NCI-H2196 (cell line): ENCODE measurements around the gene SLC28A1.
"Not testable (repeated sequence)": the region's sequence is repeated elsewhere in the genome, so short reads cannot be mapped to it uniquely, and the experiment has no call there.

Experiments used
- DNase-seq: peaks from one replicate; lab custom pipeline; 2025; ENCODE audit not compliant: unreplicated experiment; lab: John Stamatoyannopoulos, UW

The SLC28A1 gene

GRCh38 chr15:84909029-84909428 lies 24.6 kb downstream of the SLC28A1 start:
- DNase-seq = no peak

DNA sequence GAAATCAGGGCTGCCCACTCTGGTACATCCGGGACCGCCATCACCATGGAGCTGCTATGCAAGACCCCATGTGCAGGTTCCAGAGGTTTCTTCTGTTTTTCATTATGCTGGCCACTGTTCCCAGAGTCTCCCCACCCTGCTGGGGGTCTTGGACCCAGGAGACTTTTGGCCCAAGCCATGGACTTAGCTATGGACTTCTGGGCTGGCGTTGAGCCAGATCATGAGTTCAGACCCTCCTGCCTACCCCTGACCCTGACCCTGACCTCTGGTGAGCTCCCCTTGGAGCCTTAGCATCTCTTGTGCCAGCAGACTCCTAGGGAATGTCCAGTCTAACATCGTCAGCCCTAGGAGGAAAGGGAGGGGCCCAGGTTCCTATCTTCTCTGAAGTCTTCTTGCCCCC lies 25.3 kb downstream of the SLC28A1 start:
- no peak for DNase-seq

DNA sequence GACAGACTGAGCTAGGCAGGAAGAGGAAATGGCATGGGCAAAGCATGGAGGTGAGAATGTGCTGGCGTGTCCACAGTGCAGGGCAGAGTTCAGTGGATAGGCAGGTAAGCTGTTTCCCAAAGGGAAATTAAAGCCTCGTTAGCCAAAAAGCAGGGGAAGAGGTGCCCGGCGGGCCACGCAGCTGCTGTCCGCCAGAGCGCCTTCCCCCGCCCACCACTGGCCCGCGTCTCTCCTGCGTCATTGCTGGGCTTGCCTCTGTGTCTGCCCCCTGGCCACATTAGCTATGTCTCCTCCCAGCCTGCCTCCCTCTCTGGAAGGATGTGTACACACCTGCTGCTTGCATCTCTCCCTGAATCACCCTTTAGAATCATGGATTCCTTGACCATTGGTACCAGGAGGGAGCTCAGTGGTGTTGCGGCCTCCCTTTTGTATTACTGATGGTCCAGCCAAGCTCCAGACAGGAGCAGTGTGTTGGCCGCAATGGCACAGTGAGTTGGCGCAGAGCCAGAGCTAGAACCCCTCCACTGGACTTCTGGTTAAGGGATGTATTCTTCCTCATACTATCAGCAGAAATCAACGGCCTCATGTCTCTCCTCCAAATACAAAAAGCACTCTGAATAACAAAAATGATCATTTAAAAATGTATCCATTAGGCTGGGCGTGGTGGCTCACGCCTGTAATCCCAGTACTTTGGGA lies 26.6 kb downstream of the SLC28A1 start:
- DNase-seq = peak; percentile 62

DNA sequence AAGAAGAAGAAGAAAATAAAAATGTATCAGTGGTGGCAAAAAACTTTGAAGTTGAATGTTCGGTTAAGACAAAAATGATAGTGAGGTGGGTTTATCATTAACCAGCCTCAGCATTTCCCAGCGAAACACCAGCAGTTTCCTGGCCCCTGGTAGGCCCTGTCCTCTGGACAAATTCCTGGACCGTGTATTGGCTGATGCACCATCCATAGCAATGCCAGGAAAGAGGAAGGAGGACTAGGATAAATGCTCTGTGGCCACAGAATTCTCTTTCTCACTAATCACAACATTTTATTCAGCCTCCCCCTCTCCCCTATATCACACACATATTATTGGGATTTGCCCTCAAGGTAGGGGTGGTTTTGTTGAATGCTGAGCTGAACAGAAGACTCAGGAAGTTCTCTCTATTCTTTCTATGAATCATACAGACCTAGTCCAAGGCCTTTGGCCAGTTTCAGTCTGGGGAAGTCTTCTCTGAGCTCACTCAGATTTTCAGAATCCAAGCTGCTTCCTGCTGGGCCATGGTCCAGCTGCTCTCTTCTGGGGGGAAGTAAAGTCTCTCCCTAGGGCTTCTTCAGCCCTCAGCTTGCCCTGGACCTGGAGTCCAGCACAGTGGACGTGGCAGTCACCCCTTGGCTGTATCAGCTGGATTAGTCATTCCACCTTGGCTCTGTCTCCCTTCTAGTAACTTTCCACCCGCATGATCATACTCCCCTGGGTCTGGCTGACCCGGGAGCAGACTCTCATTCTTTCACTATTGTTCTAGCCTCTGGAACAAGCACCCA lies 27.6 kb downstream of the SLC28A1 start:
- no peak for DNase-seq

GRCh38 chr15:84913360-84913723 lies 28.9 kb downstream of the SLC28A1 start:
- DNase-seq = no peak

DNA sequence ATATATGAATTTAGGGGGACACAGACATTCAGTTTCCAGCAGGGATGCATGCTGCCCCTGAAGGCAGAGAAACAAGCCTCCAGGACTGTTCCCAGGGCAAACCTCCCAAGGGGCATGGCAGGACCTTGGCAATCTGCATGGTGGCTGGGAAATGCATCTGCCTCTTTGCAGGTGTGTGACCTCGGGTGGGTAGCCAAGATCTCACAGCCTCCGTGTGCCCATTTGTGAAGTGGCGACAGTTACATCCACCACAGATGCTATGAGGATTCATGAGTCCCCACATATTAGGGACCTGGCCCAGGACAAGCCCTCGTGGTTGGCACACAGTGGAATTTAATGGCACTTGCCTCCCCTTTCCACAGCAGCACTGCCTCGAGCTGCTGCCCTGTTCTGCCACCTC lies 29.9 kb downstream of the SLC28A1 start:
- DNase-seq = no peak

DNA sequence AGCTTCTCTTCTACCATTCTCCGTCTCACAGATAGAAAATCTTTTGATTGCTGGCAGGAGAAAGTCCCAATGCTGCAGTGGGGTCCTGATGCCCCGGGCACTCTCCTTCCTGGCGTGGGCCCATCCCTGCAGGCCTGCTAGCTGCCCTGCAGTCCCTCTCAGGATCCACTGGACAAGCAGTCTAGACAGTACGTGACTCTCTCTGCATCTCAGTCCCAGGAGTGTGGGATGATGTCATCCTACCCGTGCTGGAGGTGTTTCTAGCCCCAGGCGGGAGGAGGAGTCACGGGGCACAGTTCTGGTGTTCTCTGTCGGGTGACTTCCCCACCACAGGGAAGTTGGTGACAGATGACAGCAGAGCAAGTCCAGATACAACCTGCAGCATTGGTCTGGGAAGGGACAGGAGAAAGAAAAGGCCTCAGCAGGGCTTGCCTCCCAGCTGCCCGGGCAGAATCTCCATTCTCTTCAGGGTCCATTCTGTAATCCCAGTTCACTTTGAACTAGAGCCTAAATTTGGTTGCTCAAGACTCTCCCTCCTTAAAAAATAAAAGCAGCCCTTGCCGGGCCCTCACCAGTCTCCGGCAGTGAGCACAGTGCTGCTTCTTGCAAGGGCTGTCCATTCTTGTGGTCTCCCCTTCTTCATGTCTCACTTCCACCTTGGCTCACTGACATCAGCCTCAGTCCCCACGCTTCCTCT lies 30.6 kb downstream of the SLC28A1 start:
- DNase-seq = peak; percentile 48

GRCh38 chr15:84915606-84915958 lies 31.1 kb downstream of the SLC28A1 start:
- DNase-seq = no peak

GRCh38 chr15:84917452-84917851 lies 33.0 kb downstream of the SLC28A1 start:
- DNase-seq = no peak

GRCh38 chr15:84919106-84919667 lies 34.7 kb downstream of the SLC28A1 start:
- DNase-seq = no peak

- no peak for DNase-seq
Measured at GRCh38 chr15:84921121-84921520, 36.7 kb downstream of the SLC28A1 start.

DNA sequence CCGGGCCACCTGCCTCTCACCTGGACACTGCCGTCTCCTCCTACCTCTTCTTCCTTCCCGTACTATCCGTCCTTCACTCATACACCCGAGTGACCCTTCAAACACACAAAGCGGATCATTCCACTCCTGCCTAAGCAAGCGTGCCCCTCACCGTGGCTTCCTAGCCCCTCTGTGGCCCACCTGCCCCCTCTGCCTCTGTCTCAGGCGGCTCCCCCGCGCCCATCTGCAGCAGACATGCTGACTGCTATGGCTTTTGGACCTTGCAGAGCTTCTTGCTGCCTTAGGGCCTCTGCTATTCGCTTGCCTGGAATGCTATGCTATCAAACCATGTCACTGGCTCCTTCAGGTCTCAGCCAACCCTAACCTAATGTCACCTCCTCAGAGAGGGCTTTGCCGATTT lies 38.1 kb downstream of the SLC28A1 start:
- DNase-seq = no peak

DNA sequence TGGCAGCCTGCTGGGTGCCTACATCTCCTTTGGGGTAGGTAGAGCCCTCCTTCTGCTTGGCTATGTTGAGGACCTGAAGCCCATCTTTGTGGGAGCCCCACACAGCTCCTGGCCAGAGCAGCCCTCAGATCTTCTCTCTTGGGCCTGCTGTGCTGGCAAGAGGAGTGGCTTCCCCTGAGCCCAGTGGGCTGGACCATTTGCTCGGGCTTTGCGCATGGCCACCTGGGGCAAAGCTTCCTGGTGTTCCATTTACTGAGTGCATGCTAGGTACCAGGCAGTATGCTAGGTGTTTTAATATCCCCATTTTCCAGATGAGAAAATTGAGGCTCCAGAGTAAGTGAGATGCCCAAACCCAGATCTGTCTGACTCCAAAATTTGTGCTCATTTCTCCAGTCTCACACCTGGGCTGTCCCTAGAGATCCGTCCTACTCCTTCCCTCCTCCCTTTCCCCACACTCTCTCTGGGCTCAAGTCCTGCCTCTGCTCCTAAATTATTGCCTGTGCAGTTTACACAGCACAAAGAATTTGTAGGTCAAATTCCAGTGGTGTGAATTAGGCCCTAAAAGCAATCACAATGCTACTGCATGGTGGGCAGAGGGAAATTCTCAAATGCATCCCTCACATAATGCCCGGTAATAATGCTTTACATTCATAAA lies 39.7 kb downstream of the SLC28A1 start:
- DNase-seq = no peak

- DNase-seq = not testable (repeated sequence)
Measured at GRCh38 chr15:84924821-84925569, 40.5 kb downstream of the SLC28A1 start.

GRCh38 chr15:84925906-84926305 lies 41.4 kb downstream of the SLC28A1 start:
- no peak for DNase-seq

DNA sequence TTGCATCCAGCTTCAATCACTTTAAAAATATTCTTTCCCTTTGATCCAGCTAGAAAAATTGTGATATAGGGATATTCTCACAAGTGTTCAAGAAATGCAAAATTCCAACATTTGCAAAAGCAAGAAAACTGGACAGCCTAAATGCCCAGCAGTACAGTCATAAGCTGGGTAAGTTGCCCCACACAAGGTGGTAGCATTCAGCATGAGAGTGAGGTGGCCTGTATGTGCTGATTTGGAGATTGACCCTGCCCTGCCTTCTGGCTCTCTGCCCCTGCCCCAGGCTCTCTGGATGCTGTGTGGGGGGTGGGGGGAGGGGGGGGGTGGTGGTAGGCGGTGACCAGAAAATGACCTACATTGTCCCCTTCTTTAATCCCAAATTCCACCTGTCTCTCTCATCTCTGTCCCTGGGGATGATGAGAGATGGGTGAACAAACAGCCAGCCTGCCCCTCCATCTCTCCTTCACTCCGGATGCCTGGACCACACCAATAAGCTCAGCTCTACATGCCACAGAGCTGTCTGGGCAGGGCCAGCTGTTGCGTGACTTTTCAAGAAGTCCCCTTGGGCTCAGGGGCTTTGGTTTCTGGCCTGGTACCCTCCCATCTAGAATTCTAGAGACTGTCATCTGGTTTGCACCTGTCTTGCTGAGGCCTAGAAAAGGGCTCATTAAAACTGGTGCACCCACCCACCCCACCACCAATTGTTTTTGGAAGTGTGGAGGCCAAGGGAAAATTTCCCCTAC lies 42.2 kb downstream of the SLC28A1 start:
- DNase-seq = no peak

- no peak for DNase-seq
Measured at GRCh38 chr15:84928843-84929168, 44.3 kb downstream of the SLC28A1 start.

DNA sequence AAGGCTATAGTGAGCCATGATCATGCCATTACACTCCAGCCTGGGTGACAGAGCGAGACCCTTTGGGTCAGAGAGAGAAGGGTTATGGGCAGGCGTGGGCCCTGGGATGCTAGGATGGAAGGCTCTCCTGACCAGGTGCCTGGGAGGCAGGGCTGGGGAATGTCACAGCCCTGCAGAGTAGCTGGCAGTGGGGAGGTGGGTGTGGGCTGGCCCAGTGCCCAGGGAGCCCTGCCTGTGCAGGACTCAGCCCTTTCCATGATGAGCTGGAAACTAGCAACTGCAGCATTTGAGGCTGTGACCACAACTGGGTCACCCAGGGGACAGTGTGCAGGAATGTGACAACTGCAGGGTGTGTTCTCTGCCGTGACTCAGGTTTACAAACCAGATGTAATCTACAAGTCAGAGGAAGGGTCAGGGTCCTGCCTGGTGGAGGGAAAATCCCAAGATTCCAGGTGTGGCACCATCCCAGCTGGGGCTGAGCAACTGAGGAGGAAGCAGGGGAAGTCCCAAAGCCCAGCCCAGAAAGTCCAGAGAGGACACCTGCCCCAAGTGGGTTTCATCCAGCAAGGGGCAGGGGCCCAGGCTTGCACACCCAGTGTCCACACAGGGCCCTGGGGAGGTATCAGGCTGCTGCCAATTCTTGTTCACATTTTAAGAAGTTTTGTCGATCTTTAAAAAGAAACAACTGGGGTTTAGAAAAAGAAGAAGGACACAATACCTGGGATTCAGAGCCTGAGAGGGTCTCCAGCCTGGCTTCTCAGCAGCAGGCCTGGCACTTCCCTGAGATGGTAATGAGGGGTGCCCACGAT lies 45.5 kb downstream of the SLC28A1 start:
- no peak for DNase-seq
